Measurements from ENCODE around the gene NCKAP5.
A peak's percentile ranks its signal among the peaks of the same experiment; 100 is the strongest.

The NCKAP5 gene

GRCh38 chr2:132804051-132804450, 764.2 kb downstream of the NCKAP5 start:
- no peak for TF ChIP-seq CTCF (IDR thresholded peaks at IDR 0.05; ENCODE audit: insufficient read depth, low read length, missing control alignments)
- ChIA-PET POLR2A (interaction anchor here (0.6 kb wide), 1 partner anchor 1119 kb away, joined by 3 read pairs; no protein-coding TSS in a partner anchor), CTCF (interaction anchor here (0.7 to 1.4 kb wide), 3 partner anchors 13 to 153 kb away, joined by 3 read pairs; no protein-coding TSS in a partner anchor)
- peak; percentile 23 for DNase-seq (ENCODE audit: low read depth, low spot score)
- H3K4me3 ChIP-seq (ENCODE audit: low read depth, low read length), result no peak overlapping the region

- no peak for TF ChIP-seq CTCF (IDR thresholded peaks at IDR 0.05; ENCODE audit: insufficient read depth, low read length, missing control alignments)
- H3K4me3 ChIP-seq (ENCODE audit: low read depth, low read length), result no peak overlapping the region
- DNase-seq (ENCODE audit: low read depth, low spot score), result no peak
- POLR2A ChIA-PET, result no interaction called here
- CTCF ChIA-PET, result no interaction called here
These were observed 769.9 kb downstream of the NCKAP5 start for GRCh38 chr2:132798341-132798740.

- CTCF ChIA-PET, result interaction anchor here (0.8 kb wide), 1 partner anchor 11 kb away, joined by 3 read pairs; no protein-coding TSS in a partner anchor
- DNase-seq (ENCODE audit: low read depth, low spot score), result peak; percentile 81
- no peak for TF ChIP-seq CTCF (IDR thresholded peaks at IDR 0.05; ENCODE audit: insufficient read depth, low read length, missing control alignments)
- no peak overlapping the region for H3K4me3 ChIP-seq (ENCODE audit: low read depth, low read length)
- POLR2A ChIA-PET, result no interaction called here
These were observed 770.7 kb downstream of the NCKAP5 start for GRCh38 chr2:132797556-132797955.

GRCh38 chr2:132797071-132797470, 771.2 kb downstream of the NCKAP5 start:
- no peak overlapping the region for H3K4me3 ChIP-seq (ENCODE audit: low read depth, low read length)
- CTCF ChIA-PET, result no interaction called here
- DNase-seq (ENCODE audit: low read depth, low spot score), result no peak
- POLR2A ChIA-PET, result no interaction called here
- no peak for TF ChIP-seq CTCF (IDR thresholded peaks at IDR 0.05; ENCODE audit: insufficient read depth, low read length, missing control alignments)

- no peak for DNase-seq (ENCODE audit: low read depth, low spot score)
- no peak overlapping the region for H3K4me3 ChIP-seq (ENCODE audit: low read depth, low read length)
- no peak for TF ChIP-seq CTCF (IDR thresholded peaks at IDR 0.05; ENCODE audit: insufficient read depth, low read length, missing control alignments)
- POLR2A ChIA-PET, result no interaction called here
- CTCF ChIA-PET, result no interaction called here
These were observed 773.0 kb downstream of the NCKAP5 start for GRCh38 chr2:132795220-132795619.

- POLR2A ChIA-PET, result no interaction called here
- DNase-seq (ENCODE audit: low read depth, low spot score), result no peak
These were observed 774.7 kb downstream of the NCKAP5 start for GRCh38 chr2:132793532-132793931.

More at GRCh38 chr2:132793532-132793931, 774.7 kb downstream of the NCKAP5 start:
- CTCF ChIA-PET, result no interaction called here
- no peak for TF ChIP-seq CTCF (IDR thresholded peaks at IDR 0.05; ENCODE audit: insufficient read depth, low read length, missing control alignments)
- H3K4me3 ChIP-seq (ENCODE audit: low read depth, low read length), result no peak overlapping the region

Measured in AG04449 (cell line).